H9 (cell line): ENCODE measurements around the gene RALBP1. TPM values are rescaled to one million over a fixed set of nuclear protein-coding genes. Genes with fewer than 3 reads are reported as not detected.
A peak's percentile ranks its signal among the peaks of the same experiment; 100 is the strongest.
"Not testable (repeated sequence)": the region's sequence is repeated elsewhere in the genome, so short reads cannot be mapped to it uniquely, and the experiment has no call there.

Experiments
- DNase-seq: peaks from one replicate; pipeline ENCODE4 v3.0.0-alpha.2; 2017
- H2AFZ ChIP-seq: one replicate; pipeline ENCODE4 v1.6.1; 2013; ENCODE audit warnings: mild to moderate bottlenecking, low read length, control low read depth, moderate library complexity
- H2AK5ac ChIP-seq: 2 replicates; pipeline ENCODE4 v1.6.1; 2013; ENCODE audit warnings: low read length, control low read depth, mixed read lengths; ENCODE audit not compliant: insufficient read length
- H2BK120ac ChIP-seq: one replicate; pipeline ENCODE4 v1.6.1; 2013; ENCODE audit warnings: low read depth, mild to moderate bottlenecking, low read length, control low read depth, inconsistent platforms; ENCODE audit not compliant: poor library complexity, severe bottlenecking
- H2BK12ac ChIP-seq: 2 replicates; pipeline ENCODE4 v1.6.1; 2013; ENCODE audit warnings: low read length, control low read depth, mixed read lengths, low read depth; ENCODE audit not compliant: insufficient read length
- H2BK15ac ChIP-seq: 2 replicates; pipeline ENCODE4 v1.6.1; 2013; ENCODE audit warnings: low read depth, low read length, control low read depth
- H2BK20ac ChIP-seq: one replicate; pipeline ENCODE4 v1.6.1; 2013; ENCODE audit warnings: low read depth, mild to moderate bottlenecking, low read length, control low read depth, inconsistent platforms; ENCODE audit not compliant: poor library complexity, severe bottlenecking
- H2BK5ac ChIP-seq: 2 replicates; pipeline ENCODE4 v1.6.1; 2013; ENCODE audit warnings: low read length, control low read depth, mixed read lengths; ENCODE audit not compliant: insufficient read length
- H3K14ac ChIP-seq: 2 replicates; pipeline ENCODE4 v1.6.1; 2013; ENCODE audit warnings: low read length, control low read depth; ENCODE audit not compliant: insufficient read depth
- H3K18ac ChIP-seq: 2 replicates; pipeline ENCODE4 v1.6.1; 2013; ENCODE audit warnings: low read depth, mild to moderate bottlenecking, mixed read lengths, low read length, control low read depth; ENCODE audit not compliant: insufficient read length
- H3K23ac ChIP-seq: 2 replicates; pipeline ENCODE4 v1.6.1; 2013; ENCODE audit warnings: low read length, control low read depth, mixed read lengths, low read depth; ENCODE audit not compliant: insufficient read length
- H3K23me2 ChIP-seq: 2 replicates; pipeline ENCODE4 v1.6.1; 2013; ENCODE audit warnings: low read depth, mild to moderate bottlenecking, mixed read lengths, low read length, control low read depth; ENCODE audit not compliant: insufficient read length, poor library complexity, severe bottlenecking
- H3K27ac ChIP-seq: 2 replicates; pipeline ENCODE4 v1.5.1; 2013; ENCODE audit warnings: low read length, control low read depth, mixed read lengths, low read depth; ENCODE audit not compliant: insufficient read length
- H3K27me3 ChIP-seq: 2 replicates; pipeline ENCODE4 v1.6.1; 2013; ENCODE audit warnings: low read length, control low read depth, inconsistent platforms; ENCODE audit not compliant: insufficient read depth
- H3K4ac ChIP-seq: 2 replicates; pipeline ENCODE4 v1.6.1; 2013; ENCODE audit warnings: low read depth, mild to moderate bottlenecking, control low read depth, inconsistent platforms, low read length, moderate library complexity
- H3K4me1 ChIP-seq: 2 replicates; pipeline ENCODE4 v1.6.1; 2013; ENCODE audit warnings: low read length, control low read depth, inconsistent platforms; ENCODE audit not compliant: insufficient read depth
- H3K4me2 ChIP-seq: 2 replicates; pipeline ENCODE4 v1.6.1; 2013; ENCODE audit warnings: low read length, control low read depth, mixed read lengths; ENCODE audit not compliant: insufficient read length, insufficient read depth
- H3K56ac ChIP-seq: 2 replicates; pipeline ENCODE4 v1.6.1; 2013; ENCODE audit warnings: low read depth, mild to moderate bottlenecking, mixed read lengths, low read length, control low read depth; ENCODE audit not compliant: insufficient read length
- H3K79me1 ChIP-seq: 2 replicates; pipeline ENCODE4 v1.6.1; 2013; ENCODE audit warnings: low read depth, mild to moderate bottlenecking, moderate library complexity, low read length, control low read depth, inconsistent platforms; ENCODE audit not compliant: insufficient read depth, poor library complexity, severe bottlenecking
- H3K79me2 ChIP-seq: 2 replicates; pipeline ENCODE4 v1.6.1; 2013; ENCODE audit warnings: low read length, control low read depth, inconsistent platforms; ENCODE audit not compliant: insufficient read depth
- H3K9ac ChIP-seq: 2 replicates; pipeline ENCODE4 v1.6.1; 2013; ENCODE audit warnings: low read length, control low read depth, mixed read lengths; ENCODE audit not compliant: insufficient read length; ENCODE audit errors: extremely low read depth
- H3K9me3 ChIP-seq: one replicate; pipeline ENCODE4 v1.6.1; 2013; ENCODE audit warnings: low read depth, low read length, inconsistent platforms; ENCODE audit not compliant: control insufficient read depth
- H3T11ph ChIP-seq: one replicate; pipeline ENCODE4 v1.6.1; 2013; ENCODE audit warnings: mild to moderate bottlenecking, low read length, control low read depth, inconsistent platforms
- H4K20me1 ChIP-seq: one replicate; pipeline ENCODE4 v1.6.1; 2013; ENCODE audit not compliant: control insufficient read depth, insufficient read length, insufficient read depth
- H4K5ac ChIP-seq: 2 replicates; pipeline ENCODE4 v1.6.1; 2013; ENCODE audit warnings: low read depth, mild to moderate bottlenecking, mixed read lengths, low read length, control low read depth; ENCODE audit not compliant: insufficient read length
- H4K8ac ChIP-seq: replicated peaks from 2 replicates; pipeline ENCODE4 v1.6.1; 2013; ENCODE audit warnings: low read length, control low read depth, mixed read lengths, low read depth; ENCODE audit not compliant: insufficient read length
- H4K91ac ChIP-seq: 2 replicates; pipeline ENCODE4 v1.6.1; 2013; ENCODE audit warnings: low read depth, mild to moderate bottlenecking, moderate library complexity, mixed read lengths, low read length, control low read depth; ENCODE audit not compliant: insufficient read length
- H3K27ac Mint-ChIP-seq, 3 experiments: 2 replicates in 2 of 3; 3 replicates in 1 of 3; pipeline ENCODE4 v1.8.0; 2020 to 2021; ENCODE audit warnings: mixed read lengths in 3 of 3, mild to moderate bottlenecking in 1 of 3, moderate library complexity in 1 of 3
- H3K27me3 Mint-ChIP-seq: 2 replicates; pipeline ENCODE4 v1.8.0; 2021; ENCODE audit warnings: low read depth, mild to moderate bottlenecking, moderate library complexity, mixed read lengths
- H3K36me3 Mint-ChIP-seq, 3 experiments: 2 replicates in 2 of 3; 3 replicates in 1 of 3; pipeline ENCODE4 v1.8.0; 2020 to 2021; ENCODE audit warnings: low read depth in 3 of 3, mixed read lengths in 3 of 3; ENCODE audit not compliant: insufficient read depth in 1 of 3
- H3K4me1 Mint-ChIP-seq, 2 experiments: 2 replicates each; pipeline ENCODE4 v1.8.0; 2020; ENCODE audit warnings: mixed read lengths in 2 of 2
- H3K4me3 Mint-ChIP-seq, 2 experiments: 2 replicates in 1 of 2; 3 replicates in 1 of 2; pipeline ENCODE4 v1.8.0; 2020 to 2021; ENCODE audit warnings: mild to moderate bottlenecking in 2 of 2, mixed read lengths in 2 of 2, moderate library complexity in 1 of 2
- H3K9me3 Mint-ChIP-seq, 2 experiments: 2 replicates in 1 of 2; 3 replicates in 1 of 2; pipeline ENCODE4 v1.8.0; 2020; ENCODE audit warnings: mild to moderate bottlenecking in 2 of 2, mixed read lengths in 2 of 2, moderate library complexity in 1 of 2
- WGBS: extraction: QIAGEN DNeasy Blood & Tissue Kit; methylation state at CpG from one replicate; pipeline ENCODE4 v1.1.7; 2013; ENCODE audit warnings: missing lambda C conversion rate, low lambda C conversion rate, mixed read lengths; ENCODE audit not compliant: insufficient read length; ENCODE audit errors: extremely low coverage; 5-methylcytosine and 5-hydroxymethylcytosine counted together
- total RNA-seq: library from RNA; stranded (reverse); gene quantifications from 2 replicates; pipeline ENCODE4 v1.2.1, GENCODE V29; 2021
- TF ChIP-seq, protein P1 (sequence below): fragments of 200-600 bp; sonication (generic); conservative IDR thresholded peaks from 3 replicates; pipeline ENCODE4 v1.8.0; 2021; ENCODE audit warnings: antibody characterized with exemption, mild to moderate bottlenecking

RALBP1 gene
- total RNA-seq, 1 experiment from 2014 or later = 51.0 TPM

DNA sequence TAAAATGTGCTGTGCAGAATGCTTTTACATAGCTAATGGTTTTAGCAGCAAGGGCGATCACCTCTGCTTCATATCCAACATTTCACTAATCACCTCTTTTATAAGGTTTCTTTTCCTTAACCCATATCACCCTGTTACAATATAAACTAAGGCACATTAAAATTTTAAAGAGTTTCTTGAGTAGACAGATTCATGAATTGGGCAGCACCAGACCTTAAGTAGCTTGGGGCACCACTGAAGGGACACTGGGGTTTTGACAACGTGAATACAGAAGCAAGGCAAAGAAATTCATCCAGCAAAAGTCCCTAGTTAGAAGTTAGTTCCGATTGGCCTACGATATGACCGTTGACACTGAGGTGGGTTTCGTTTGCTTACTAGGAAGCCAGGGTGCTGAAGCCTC is 44.0 kb upstream of the RALBP1 start:
- Histone ChIP-seq H3K4ac (no peak overlapping the region), H3K27ac (no peak overlapping the region), H2BK120ac (no peak overlapping the region), H3K23me2 (no peaks in the 10 kb centered on the region), H2BK5ac (no peak overlapping the region), H3K18ac (no peak overlapping the region), H4K91ac (no peak overlapping the region), H3K79me2 (no peaks in the 10 kb centered on the region), H2AK5ac (no peak overlapping the region), H3K56ac (no peak overlapping the region), H3K14ac (no peak overlapping the region), H3K23ac (no peak overlapping the region), H4K5ac (no peak overlapping the region), H3K4me2 (no peak overlapping the region), H3T11ph (no peak overlapping the region), H3K9me3 (no peaks in the 10 kb centered on the region), H4K8ac (no peak overlapping the region), H2BK12ac (no peak overlapping the region), H2BK15ac (no peak overlapping the region), H2AFZ (no peak overlapping the region), H3K4me1 (peaks cover 3% of the 10 kb centered on the region; the same call in 1 of the 2 replicates), H3K27me3 (no peaks in the 10 kb centered on the region), H4K20me1 (no peaks in the 10 kb centered on the region), H3K9ac (no peak overlapping the region), H2BK20ac (no peak overlapping the region), H3K79me1 (no peaks in the 10 kb centered on the region)
- DNase-seq = no peak
- Mint-ChIP-seq H3K27me3 (peaks cover 2% of the 10 kb centered on the region; the same call in 1 of the 2 replicates), H3K9me3 (peaks cover 10 to 13% of the 10 kb centered on the region in 2 experiments; a peak in 3 of 5 replicates), H3K4me3 (no peak overlapping the region), H3K27ac (no peak overlapping the region), H3K4me1 (peaks cover 18 to 26% of the 10 kb centered on the region in 2 experiments), H3K36me3 (peaks cover 1 to 15% (median 3%) of the 10 kb centered on the region in 3 experiments; a peak in 4 of 7 replicates)
- no CpG with 5 or more reads among the region's 6 CpGs for WGBS
- TF ChIP-seq, protein P1, sequence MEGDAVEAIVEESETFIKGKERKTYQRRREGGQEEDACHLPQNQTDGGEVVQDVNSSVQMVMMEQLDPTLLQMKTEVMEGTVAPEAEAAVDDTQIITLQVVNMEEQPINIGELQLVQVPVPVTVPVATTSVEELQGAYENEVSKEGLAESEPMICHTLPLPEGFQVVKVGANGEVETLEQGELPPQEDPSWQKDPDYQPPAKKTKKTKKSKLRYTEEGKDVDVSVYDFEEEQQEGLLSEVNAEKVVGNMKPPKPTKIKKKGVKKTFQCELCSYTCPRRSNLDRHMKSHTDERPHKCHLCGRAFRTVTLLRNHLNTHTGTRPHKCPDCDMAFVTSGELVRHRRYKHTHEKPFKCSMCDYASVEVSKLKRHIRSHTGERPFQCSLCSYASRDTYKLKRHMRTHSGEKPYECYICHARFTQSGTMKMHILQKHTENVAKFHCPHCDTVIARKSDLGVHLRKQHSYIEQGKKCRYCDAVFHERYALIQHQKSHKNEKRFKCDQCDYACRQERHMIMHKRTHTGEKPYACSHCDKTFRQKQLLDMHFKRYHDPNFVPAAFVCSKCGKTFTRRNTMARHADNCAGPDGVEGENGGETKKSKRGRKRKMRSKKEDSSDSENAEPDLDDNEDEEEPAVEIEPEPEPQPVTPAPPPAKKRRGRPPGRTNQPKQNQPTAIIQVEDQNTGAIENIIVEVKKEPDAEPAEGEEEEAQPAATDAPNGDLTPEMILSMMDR = no peak

DNA sequence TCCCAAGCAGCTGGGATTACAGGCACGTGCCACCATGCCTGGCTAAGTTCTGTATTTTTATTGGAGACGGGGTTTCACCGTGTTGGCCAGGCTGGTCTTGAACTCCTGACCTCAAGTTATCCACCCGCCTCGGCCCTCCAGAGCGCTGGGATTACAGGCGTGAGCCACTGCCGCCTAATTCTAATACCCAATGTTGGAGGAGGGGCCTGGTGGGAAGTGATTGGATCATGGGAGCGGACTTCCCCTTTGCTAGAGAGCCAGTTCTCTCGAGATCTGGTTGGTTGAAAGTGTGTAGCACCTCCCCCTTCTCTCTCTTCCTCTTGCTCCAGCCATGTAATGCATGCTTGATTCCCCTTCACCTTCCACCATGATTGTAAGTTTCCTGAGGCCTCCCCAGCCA is 42.2 kb upstream of the RALBP1 start:
- not testable (repeated sequence) for H3K9ac ChIP-seq, H3K18ac ChIP-seq, H3K79me2 ChIP-seq, H3K23ac ChIP-seq, H2AK5ac ChIP-seq, H3K27ac ChIP-seq, H2BK20ac ChIP-seq, H3K27me3 ChIP-seq, H2BK15ac ChIP-seq, H3K56ac ChIP-seq, H3K79me1 ChIP-seq, H3K4me3 Mint-ChIP-seq, H3K4ac ChIP-seq, H3T11ph ChIP-seq, H4K8ac ChIP-seq, H3K4me1 ChIP-seq, H3K23me2 ChIP-seq, H2BK120ac ChIP-seq, H2AFZ ChIP-seq, H3K27me3 Mint-ChIP-seq, H4K20me1 ChIP-seq, H4K5ac ChIP-seq, H2BK12ac ChIP-seq, H2BK5ac ChIP-seq, H3K4me2 ChIP-seq, H3K14ac ChIP-seq, H4K91ac ChIP-seq, H3K9me3 ChIP-seq
- peak; percentile 59 for DNase-seq
- Mint-ChIP-seq H3K4me1 (peaks cover 22 to 29% of the 10 kb centered on the region in 2 experiments), H3K27ac (peak overlapping the region in 2 of 3 experiments; percentile 53 to 64; a peak in 2 of 7 replicates), H3K36me3 (peaks cover 1 to 15% (median 3%) of the 10 kb centered on the region in 3 experiments; a peak in 4 of 7 replicates), H3K9me3 (peaks cover 10 to 13% of the 10 kb centered on the region in 2 experiments; a peak in 3 of 5 replicates)
- WGBS = no CpG with 5 or more reads among the region's 10 CpGs
